ENCODE results near the gene TSC22D4.

DNA sequence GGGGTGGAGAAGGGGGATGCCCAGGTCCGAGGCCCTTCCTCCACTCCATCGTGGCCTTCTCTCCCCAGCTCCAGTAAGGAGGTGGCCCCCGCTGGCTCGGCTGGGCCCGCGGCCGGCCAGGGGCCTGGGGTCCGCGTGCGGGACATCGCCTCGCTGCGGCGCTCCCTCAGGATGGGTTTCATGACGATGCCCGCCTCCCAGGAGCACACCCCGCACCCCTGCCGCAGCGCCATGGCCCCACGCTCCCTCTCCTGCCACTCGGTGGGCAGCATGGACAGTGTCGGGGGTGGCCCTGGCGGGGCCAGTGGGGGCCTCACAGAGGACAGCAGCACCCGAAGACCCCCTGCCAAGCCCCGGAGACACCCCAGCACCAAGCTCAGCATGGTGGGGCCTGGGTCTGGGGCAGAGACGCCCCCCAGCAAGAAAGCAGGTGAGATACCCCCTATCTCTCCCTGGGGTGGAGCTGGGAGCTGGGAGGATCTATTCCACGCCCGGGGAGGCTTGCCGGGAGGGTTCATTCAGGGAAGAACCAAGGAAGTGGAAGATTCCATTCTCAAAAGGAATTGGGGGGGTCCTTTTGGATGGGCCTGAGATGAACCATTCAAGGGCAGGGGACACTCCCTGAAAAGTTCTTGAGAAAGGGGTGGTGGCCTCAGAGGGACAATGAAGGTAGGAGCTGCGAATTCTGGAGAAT lies 7.9 kb upstream of the TSC22D4 start:
- TF ChIP-seq, protein P1, sequence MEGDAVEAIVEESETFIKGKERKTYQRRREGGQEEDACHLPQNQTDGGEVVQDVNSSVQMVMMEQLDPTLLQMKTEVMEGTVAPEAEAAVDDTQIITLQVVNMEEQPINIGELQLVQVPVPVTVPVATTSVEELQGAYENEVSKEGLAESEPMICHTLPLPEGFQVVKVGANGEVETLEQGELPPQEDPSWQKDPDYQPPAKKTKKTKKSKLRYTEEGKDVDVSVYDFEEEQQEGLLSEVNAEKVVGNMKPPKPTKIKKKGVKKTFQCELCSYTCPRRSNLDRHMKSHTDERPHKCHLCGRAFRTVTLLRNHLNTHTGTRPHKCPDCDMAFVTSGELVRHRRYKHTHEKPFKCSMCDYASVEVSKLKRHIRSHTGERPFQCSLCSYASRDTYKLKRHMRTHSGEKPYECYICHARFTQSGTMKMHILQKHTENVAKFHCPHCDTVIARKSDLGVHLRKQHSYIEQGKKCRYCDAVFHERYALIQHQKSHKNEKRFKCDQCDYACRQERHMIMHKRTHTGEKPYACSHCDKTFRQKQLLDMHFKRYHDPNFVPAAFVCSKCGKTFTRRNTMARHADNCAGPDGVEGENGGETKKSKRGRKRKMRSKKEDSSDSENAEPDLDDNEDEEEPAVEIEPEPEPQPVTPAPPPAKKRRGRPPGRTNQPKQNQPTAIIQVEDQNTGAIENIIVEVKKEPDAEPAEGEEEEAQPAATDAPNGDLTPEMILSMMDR (IDR thresholded peaks at IDR 0.05), result no peak
- TF ChIP-seq POLR2A (IDR thresholded peaks at IDR 0.05), result no peak

All from uterus (tissue), 2 donors.